ENCODE results near the gene SPAG8. TPM values are rescaled to one million over a fixed set of nuclear protein-coding genes. Genes with fewer than 3 reads are reported as not detected.

SPAG8 gene
- total RNA-seq, 1 experiment from 2014 or later, result 0.63 TPM

DNA sequence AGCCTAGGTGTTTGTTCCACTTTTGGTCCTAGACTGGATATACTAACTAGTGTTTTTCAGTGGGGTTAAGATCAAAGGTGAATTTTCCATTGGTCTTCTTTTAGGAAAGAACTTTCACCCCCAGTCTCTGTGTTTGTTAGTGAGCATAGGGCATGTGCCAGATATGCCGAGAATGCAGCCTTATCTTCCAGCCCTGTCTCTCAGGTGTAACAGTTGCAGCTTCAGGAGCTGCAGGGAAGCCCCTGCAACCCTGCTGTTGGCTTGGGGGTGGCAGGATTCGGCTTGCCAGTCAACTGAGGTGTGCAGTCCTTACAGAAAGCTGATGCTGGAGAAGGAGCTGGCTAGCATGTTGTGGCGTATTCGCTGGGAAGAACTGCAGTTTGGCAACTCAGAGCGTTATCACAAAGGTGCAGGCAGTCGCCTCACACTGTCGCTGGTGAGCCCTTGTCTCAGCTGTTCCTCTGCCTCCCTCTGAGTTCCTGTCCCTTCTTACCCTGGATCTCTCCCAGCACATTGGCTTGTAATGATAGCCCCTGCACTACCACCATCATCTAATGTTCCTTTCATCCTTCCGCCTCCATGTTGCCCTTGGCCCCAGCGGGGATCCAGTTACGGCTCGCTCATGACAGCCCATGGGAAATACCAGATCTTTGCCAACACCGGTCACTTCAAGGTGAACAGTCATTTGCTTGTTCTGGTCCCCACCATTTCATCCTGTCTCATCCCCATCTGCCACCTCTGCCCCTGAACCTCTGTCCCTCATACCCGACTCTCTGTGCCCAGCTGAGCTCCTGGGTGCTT, 10.5 kb downstream of the SPAG8 start:
- peaks cover 10% of the 10 kb centered on the region; the same call in 1 of the 2 replicates for H3K4me1 ChIP-seq
- H3K36me3 ChIP-seq, result no peaks in the 10 kb centered on the region
- no peak for DNase-seq
- H3K9me3 ChIP-seq (replicated peaks), result no peaks in the 10 kb centered on the region
- H3K27ac ChIP-seq, result no peak overlapping the region
- H3K27me3 ChIP-seq, result no peaks in the 10 kb centered on the region
- H3K4me3 ChIP-seq, result no peak overlapping the region

DNA sequence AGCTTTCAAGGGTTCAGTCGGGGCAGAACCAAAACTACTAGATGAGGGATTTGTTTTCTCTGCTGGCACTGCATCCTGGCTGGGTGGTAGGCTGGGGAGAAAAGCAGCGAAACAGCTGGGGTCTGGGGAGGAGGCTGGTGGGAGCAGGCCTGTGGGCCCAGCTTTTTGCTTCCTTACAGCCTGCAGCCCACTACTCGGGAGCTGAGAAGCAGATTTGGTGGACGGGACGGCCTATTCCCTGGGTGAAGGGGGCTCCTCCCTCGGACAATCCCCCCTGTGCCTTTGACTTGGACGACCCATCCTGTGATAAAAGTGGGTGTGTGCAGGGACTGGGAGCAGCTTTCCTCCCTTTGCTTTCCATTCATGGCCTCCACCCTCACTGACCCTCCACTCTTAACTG, 11.5 kb downstream of the SPAG8 start:
- Histone ChIP-seq H3K9me3 (replicated peaks) (no peaks in the 10 kb centered on the region), H3K27ac (no peak overlapping the region), H3K4me3 (no peak overlapping the region), H3K27me3 (no peaks in the 10 kb centered on the region), H3K36me3 (no peaks in the 10 kb centered on the region), H3K4me1 (peaks cover 10% of the 10 kb centered on the region; the same call in 1 of the 2 replicates)
- DNase-seq, result no peak

DNA sequence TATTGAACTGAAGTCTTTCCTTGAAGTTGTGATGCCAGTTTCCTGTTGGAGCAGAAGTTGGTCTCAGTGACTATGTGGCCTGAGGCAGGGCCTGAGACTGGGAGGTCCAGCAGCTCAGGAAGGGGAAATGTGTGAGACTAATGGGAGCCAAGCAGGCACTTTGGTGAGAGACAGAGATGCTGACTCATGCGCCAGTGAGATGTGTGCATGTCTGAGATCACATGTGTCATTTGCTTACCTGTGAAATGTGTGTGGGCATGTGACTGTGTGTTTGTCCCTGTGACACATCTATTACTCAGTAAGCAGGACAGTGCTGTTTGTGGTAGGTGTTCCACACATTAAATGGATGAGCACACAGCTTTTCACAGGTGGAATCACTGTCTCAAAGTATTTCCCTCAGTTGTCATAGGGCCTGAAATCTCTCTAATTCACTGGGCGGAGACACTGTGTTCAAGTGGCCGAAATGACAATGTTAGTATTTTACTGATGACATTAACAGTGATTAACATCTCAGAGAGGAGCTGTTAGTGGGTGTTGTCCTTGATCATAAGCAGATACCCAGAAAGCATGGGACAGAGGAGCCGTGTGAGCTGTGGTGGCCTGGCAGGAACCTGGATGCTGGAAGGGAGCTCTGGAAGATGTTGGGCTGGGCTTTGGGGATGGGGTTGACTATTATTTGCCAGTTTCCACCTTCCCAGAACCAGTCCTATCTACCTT, 13.2 kb downstream of the SPAG8 start:
- no peak for DNase-seq
- H3K4me1 ChIP-seq, result peaks cover 10% of the 10 kb centered on the region; the same call in 1 of the 2 replicates

GRCh38 chr9:35797311-35798109, 14.6 kb downstream of the SPAG8 start:
- no peak overlapping the region for H3K27ac ChIP-seq

More for the DNA sequence above, 13.2 kb downstream of the SPAG8 start:
- H3K36me3 ChIP-seq, result no peaks in the 10 kb centered on the region
- H3K9me3 ChIP-seq (replicated peaks), result no peaks in the 10 kb centered on the region
- H3K27me3 ChIP-seq, result no peaks in the 10 kb centered on the region
- no peak overlapping the region for H3K27ac ChIP-seq
- H3K4me3 ChIP-seq, result no peak overlapping the region

DNA sequence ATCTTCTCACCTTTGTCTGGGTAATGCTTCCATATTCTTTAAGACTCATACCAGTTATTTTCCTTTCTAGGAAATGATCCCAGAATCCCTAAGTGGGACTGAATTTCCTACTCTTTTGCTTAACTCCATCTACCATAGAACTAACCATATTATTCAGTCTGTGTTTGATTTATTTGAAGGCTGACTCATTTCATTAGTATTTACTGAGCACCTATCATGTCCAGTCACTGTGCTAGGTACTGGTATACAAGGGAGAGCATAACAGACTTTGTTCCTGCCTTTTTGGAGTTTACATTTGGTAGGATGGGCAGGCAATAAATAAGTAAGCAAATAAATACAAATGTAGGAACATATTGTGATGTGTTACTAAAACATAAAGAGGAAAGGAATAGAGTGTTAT, 16.4 kb downstream of the SPAG8 start:
- no peaks in the 10 kb centered on the region for H3K36me3 ChIP-seq
- H3K27ac ChIP-seq, result no peak overlapping the region
- H3K4me3 ChIP-seq, result no peak overlapping the region
- no peaks in the 10 kb centered on the region for H3K27me3 ChIP-seq
- H3K4me1 ChIP-seq, result peaks cover 10% of the 10 kb centered on the region; the same call in 1 of the 2 replicates
- no peaks in the 10 kb centered on the region for H3K9me3 ChIP-seq (replicated peaks)
- DNase-seq, result no peak

More at GRCh38 chr9:35797311-35798109, 14.6 kb downstream of the SPAG8 start:
- H3K9me3 ChIP-seq (replicated peaks), result no peaks in the 10 kb centered on the region
- no peaks in the 10 kb centered on the region for H3K36me3 ChIP-seq
- no peak for DNase-seq
- H3K4me1 ChIP-seq, result peaks cover 10% of the 10 kb centered on the region; the same call in 1 of the 2 replicates
- no peaks in the 10 kb centered on the region for H3K27me3 ChIP-seq
- H3K4me3 ChIP-seq, result no peak overlapping the region

GRCh38 chr9:35793461-35793860, 18.6 kb downstream of the SPAG8 start:
- no peaks in the 10 kb centered on the region for H3K36me3 ChIP-seq
- DNase-seq, result no peak
- peaks cover 10% of the 10 kb centered on the region; the same call in 1 of the 2 replicates for H3K4me1 ChIP-seq
- H3K27me3 ChIP-seq, result no peaks in the 10 kb centered on the region
- H3K27ac ChIP-seq, result no peak overlapping the region
- H3K9me3 ChIP-seq (replicated peaks), result no peaks in the 10 kb centered on the region
- H3K4me3 ChIP-seq, result no peak overlapping the region

DNA sequence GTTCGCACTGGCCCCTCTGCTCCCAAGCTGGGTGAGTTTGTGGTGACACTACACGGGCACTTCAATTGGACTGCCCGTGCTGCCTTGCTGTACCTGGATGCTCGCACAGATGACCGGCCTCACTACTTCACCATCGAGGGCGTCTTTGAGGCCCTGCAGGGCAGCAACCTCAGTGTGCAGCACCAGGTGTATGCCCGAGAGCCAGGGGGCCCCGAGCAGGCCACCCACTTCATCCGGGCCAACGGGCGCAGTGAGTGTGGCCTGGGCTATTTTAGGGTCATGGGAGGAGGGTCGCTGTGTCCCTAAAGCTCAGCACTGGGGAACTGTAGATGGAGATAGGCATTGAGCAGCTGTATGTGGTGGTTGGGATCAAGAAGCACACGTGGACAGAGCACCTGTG, 19.2 kb downstream of the SPAG8 start:
- H3K27me3 ChIP-seq, result no peaks in the 10 kb centered on the region
- H3K4me3 ChIP-seq, result no peak overlapping the region
- no peaks in the 10 kb centered on the region for H3K9me3 ChIP-seq (replicated peaks)
- no peak for DNase-seq
- H3K36me3 ChIP-seq, result no peaks in the 10 kb centered on the region
- H3K27ac ChIP-seq, result no peak overlapping the region
- H3K4me1 ChIP-seq, result peaks cover 6% of the 10 kb centered on the region; the same call in 1 of the 2 replicates

- Histone ChIP-seq H3K36me3 (no peaks in the 10 kb centered on the region), H3K9me3 (replicated peaks) (no peaks in the 10 kb centered on the region), H3K4me1 (peaks cover 4% of the 10 kb centered on the region; the same call in 1 of the 2 replicates), H3K27ac (no peak overlapping the region), H3K4me3 (no peak overlapping the region), H3K27me3 (no peaks in the 10 kb centered on the region)
- no peak for DNase-seq
Observed at GRCh38 chr9:35792024-35792813, 19.8 kb downstream of the SPAG8 start.

GRCh38 chr9:35791297-35791921, 20.7 kb downstream of the SPAG8 start, which contains the start of gene NPR2:
Gene NPR2 (plus strand): TSS chr9:35791591. CDS start chr9:35792409, 818 bp downstream.
- Histone ChIP-seq H3K4me3 (no peak within 1 kb of the TSS), H3K9me3 (replicated peaks) (no peaks in the 10 kb centered on the region), H3K27ac (no peak within 1 kb of the TSS), H3K36me3 (no peaks in the 10 kb centered on the region), H3K4me1 (peaks cover 4% of the 10 kb centered on the region; the same call in 1 of the 2 replicates), H3K27me3 (no peaks in the 10 kb centered on the region)
- DNase-seq, result no peak

GRCh38 chr9:35790385-35791296, 21.4 kb downstream of the SPAG8 start:
- Histone ChIP-seq H3K4me3 (no peak overlapping the region), H3K27me3 (no peaks in the 10 kb centered on the region), H3K9me3 (replicated peaks) (no peaks in the 10 kb centered on the region), H3K4me1 (peaks cover 4% of the 10 kb centered on the region; the same call in 1 of the 2 replicates), H3K27ac (no peak overlapping the region), H3K36me3 (no peaks in the 10 kb centered on the region)
- DNase-seq, result peak; percentile 66 to 83

GRCh38 chr9:35790025-35790384, 22.1 kb downstream of the SPAG8 start:
- Histone ChIP-seq H3K9me3 (replicated peaks) (no peaks in the 10 kb centered on the region), H3K27me3 (no peaks in the 10 kb centered on the region), H3K4me1 (peaks cover 4% of the 10 kb centered on the region; the same call in 1 of the 2 replicates), H3K27ac (no peak overlapping the region), H3K4me3 (no peak overlapping the region), H3K36me3 (no peaks in the 10 kb centered on the region)
- no peak for DNase-seq

DNA sequence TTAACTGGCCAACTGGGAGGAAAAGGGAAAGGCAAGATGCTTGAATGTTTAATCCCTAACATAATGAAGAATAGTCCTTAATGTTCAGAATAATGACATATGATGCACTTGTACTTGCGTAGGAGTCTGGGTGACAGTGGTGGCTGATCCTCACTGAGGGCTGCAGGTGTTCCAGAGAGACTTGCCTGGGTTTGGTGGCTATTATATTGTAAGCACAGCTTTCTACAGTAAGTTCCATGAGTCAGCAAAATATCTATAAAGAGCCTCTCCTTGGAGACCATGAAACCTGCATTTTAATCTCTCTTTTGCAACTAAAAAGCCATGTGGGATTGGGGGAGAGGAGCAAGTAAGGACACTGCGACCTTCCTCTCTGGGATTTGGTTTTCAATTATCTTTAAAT, 22.5 kb downstream of the SPAG8 start:
- Histone ChIP-seq H3K27me3 (no peaks in the 10 kb centered on the region), H3K36me3 (no peaks in the 10 kb centered on the region)
- DNase-seq, result no peak

DNA sequence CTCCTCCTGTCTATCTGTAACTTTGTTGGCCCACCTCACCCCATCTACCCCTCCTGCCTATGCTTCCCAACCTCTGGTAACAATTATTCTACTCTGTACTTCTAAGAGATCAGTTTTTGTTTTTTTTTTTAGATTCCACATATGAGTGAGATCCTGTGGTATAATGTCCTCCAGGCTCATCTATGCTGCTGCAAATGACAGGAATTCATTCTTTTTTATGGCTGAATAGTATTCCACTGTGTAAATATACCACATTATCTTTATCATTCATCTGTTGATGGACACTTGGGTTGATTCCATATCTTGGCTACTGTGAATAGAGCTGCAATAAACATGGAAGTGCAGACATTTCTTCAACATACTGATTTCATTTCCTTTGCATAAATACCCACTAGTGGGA, 28.6 kb downstream of the SPAG8 start:
- Histone ChIP-seq H3K27ac (no peak overlapping the region), H3K36me3 (no peaks in the 10 kb centered on the region), H3K9me3 (replicated peaks) (no peaks in the 10 kb centered on the region), H3K27me3 (no peaks in the 10 kb centered on the region), H3K4me1 (no peaks in the 10 kb centered on the region), H3K4me3 (no peak overlapping the region)
- DNase-seq, result no peak

More for the DNA sequence above, 22.5 kb downstream of the SPAG8 start:
- no peak overlapping the region for H3K4me3 ChIP-seq
- H3K9me3 ChIP-seq (replicated peaks), result no peaks in the 10 kb centered on the region
- H3K27ac ChIP-seq, result no peak overlapping the region
- peaks cover 4% of the 10 kb centered on the region; the same call in 1 of the 2 replicates for H3K4me1 ChIP-seq
